Measurements from ENCODE around the gene NDUFB6.

- TF ChIP-seq EZH2phosphoT487 (IDR thresholded peaks at IDR 0.05; ENCODE audit: low read depth, severe bottlenecking, unreplicated experiment) (no peak), CTCF (IDR thresholded peaks at IDR 0.05; ENCODE audit: poor library complexity) (no peak)
These were observed 22.8 kb downstream of the NDUFB6 start for GRCh38 chr9:32550150-32550561.

Data from hepatocyte (in vitro differentiated cells).